HEK293T (cell line): ENCODE data around the gene PFKP.

Experiments used
- FOXK2 ChIP-seq: fragments of 450-650 bp; IDR thresholded peaks from 2 replicates; pipeline ENCODE4 v1.6.1; 2016; ENCODE audit warnings: mild to moderate bottlenecking
- L3MBTL2 ChIP-seq: fragments of 450-650 bp; conservative IDR thresholded peaks from 2 replicates; pipeline ENCODE4 v1.6.1; 2016; ENCODE audit warnings: mild to moderate bottlenecking
- LEF1 ChIP-seq: fragments of 450-650 bp; IDR thresholded peaks from 2 replicates; pipeline ENCODE4 v1.6.1; 2017; ENCODE audit warnings: mild to moderate bottlenecking, borderline replicate concordance
- SP1 ChIP-seq: fragments of 450-650 bp; IDR thresholded peaks from 2 replicates; pipeline ENCODE4 v1.6.1; 2017

- TF ChIP-seq SP1 (no peak), L3MBTL2 (no peak), LEF1 (no peak), FOXK2 (no peak)
Measured at GRCh38 chr10:3137958-3138726, 70.8 kb downstream of the PFKP start.
